ENCODE results near the gene IQGAP1.

IQGAP1 gene

DNA sequence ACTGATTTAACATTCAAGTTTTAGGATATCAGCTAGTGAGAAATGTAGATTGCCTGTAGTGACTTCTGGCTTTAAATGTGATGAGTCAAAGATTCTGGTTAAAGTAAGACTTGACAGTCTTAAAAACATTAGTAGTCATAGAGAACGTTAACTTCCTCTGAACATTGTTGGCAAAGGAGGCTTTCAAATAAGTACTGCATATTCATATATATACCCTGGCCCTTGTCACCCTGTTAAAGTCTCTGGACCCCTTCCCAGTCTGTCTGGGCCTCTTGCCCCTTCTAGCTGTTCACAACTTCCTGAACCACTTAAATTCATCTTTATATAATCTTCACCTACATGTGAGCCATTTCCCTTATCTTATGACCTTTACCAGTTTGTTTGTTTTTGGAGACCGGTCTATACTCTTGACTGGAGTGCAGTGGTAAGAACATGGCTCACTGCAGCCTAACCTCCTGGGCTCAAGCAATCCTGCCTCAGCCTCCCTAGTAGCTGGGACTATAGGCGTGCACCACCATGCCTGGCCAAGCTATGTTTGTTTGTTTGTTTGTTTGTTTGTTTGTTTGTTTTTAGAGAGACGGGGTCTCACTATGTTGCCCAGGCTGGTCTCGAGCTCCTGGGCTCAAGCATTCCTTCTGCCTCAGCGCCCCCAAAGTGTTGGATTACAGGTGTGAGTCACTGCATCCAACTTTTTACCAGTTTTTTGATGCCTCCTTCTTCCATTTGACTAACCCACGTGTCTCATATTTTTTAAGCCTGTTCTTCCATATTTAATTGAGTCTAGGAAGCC lies 77.3 kb downstream of the IQGAP1 start:
- H3K9ac ChIP-seq (ENCODE audit: low read length): no peak overlapping the region
- H3K4me3 ChIP-seq (ENCODE audit: low read depth, low read length, poor library complexity, severe bottlenecking): no peak overlapping the region
- H3K4me1 ChIP-seq (ENCODE audit: insufficient read depth, low read length, severe bottlenecking): peaks cover 14% of the 10 kb centered on the region
- no peaks in the 10 kb centered on the region for H3K79me2 ChIP-seq (ENCODE audit: insufficient read depth, low read length)
- H3K27me3 ChIP-seq (ENCODE audit: insufficient read depth, low read length): no peaks in the 10 kb centered on the region
- H3K27ac ChIP-seq (ENCODE audit: low read depth, low read length, poor library complexity, severe bottlenecking): no peak overlapping the region
- H3K4me2 ChIP-seq (ENCODE audit: low read length): no peak overlapping the region
- no peaks in the 10 kb centered on the region for H3K9me2 ChIP-seq (ENCODE audit: low read depth, low read length)
- H4K20me1 ChIP-seq (ENCODE audit: insufficient read depth, low read length): no peaks in the 10 kb centered on the region
- no peaks in the 10 kb centered on the region for H3K9me3 ChIP-seq (ENCODE audit: low read length)
- H3K36me3 ChIP-seq (ENCODE audit: insufficient read depth, low read length): peaks cover 75% of the 10 kb centered on the region
- H2AFZ ChIP-seq (ENCODE audit: low read length): no peak overlapping the region
- no peak for TF ChIP-seq EZH2 (IDR thresholded peaks at IDR 0.05; ENCODE audit: borderline replicate concordance, low read length)
- H3F3A ChIP-seq (ENCODE audit: insufficient read depth, low read length): no peaks in the 10 kb centered on the region

DNA sequence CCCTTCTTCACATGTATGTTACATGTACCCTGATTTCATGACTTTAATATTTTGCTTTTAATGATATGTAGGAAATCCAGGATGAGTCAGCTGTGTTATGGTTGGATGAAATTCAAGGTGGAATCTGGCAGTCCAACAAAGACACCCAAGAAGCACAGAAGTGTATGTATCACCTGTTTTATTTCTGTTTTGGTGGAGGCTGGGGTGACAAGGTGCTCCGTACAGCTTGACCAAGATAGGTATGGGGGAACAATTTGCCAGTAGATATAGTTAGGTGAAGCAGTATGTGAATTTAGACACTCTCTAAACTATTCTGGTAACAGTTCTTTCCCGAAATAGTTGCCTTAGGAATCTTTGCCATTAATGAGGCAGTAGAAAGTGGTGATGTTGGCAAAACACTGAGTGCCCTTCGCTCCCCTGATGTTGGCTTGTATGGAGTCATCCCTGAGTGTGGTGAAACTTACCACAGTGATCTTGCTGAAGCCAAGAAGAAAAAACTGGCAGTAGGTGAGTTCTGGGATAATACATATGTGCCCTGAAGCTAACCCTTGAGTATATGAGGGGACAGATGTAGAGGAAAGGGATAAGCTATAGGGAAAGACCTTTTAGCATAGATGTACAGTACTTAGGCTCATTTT lies 78.0 kb downstream of the IQGAP1 start:
- H3K36me3 ChIP-seq (ENCODE audit: insufficient read depth, low read length): peaks cover 75% of the 10 kb centered on the region

DNA sequence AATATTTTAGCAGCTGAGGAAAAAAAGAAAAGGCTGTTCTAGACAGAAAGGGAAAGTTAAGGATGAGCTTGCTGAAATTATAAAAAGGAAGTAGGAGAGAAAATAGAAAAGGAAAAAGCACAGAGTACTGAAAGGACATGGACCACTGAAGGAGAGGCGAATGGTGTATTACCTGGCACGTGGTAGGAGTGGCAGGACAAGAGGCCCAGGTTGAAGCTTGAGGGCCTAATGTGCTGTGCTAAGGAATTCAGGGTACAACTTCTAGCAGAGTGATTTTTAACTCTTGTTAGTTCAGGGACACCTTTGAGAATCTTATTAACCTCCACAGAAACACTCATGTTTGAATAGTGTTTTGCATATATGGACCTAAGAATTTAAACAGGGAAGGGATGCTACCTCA lies 81.7 kb downstream of the IQGAP1 start:
- H3K4me2 ChIP-seq (ENCODE audit: low read length): no peak overlapping the region
- H3K9me2 ChIP-seq (ENCODE audit: low read depth, low read length): no peaks in the 10 kb centered on the region
- H3K4me3 ChIP-seq (ENCODE audit: low read depth, low read length, poor library complexity, severe bottlenecking): no peak overlapping the region
- no peaks in the 10 kb centered on the region for H3F3A ChIP-seq (ENCODE audit: insufficient read depth, low read length)
- H3K27ac ChIP-seq (ENCODE audit: low read depth, low read length, poor library complexity, severe bottlenecking): no peak overlapping the region
- peaks cover 84% of the 10 kb centered on the region for H3K36me3 ChIP-seq (ENCODE audit: insufficient read depth, low read length)
- no peaks in the 10 kb centered on the region for H4K20me1 ChIP-seq (ENCODE audit: insufficient read depth, low read length)
- H3K9me3 ChIP-seq (ENCODE audit: low read length): no peaks in the 10 kb centered on the region
- H3K79me2 ChIP-seq (ENCODE audit: insufficient read depth, low read length): no peaks in the 10 kb centered on the region
- TF ChIP-seq, protein P1, sequence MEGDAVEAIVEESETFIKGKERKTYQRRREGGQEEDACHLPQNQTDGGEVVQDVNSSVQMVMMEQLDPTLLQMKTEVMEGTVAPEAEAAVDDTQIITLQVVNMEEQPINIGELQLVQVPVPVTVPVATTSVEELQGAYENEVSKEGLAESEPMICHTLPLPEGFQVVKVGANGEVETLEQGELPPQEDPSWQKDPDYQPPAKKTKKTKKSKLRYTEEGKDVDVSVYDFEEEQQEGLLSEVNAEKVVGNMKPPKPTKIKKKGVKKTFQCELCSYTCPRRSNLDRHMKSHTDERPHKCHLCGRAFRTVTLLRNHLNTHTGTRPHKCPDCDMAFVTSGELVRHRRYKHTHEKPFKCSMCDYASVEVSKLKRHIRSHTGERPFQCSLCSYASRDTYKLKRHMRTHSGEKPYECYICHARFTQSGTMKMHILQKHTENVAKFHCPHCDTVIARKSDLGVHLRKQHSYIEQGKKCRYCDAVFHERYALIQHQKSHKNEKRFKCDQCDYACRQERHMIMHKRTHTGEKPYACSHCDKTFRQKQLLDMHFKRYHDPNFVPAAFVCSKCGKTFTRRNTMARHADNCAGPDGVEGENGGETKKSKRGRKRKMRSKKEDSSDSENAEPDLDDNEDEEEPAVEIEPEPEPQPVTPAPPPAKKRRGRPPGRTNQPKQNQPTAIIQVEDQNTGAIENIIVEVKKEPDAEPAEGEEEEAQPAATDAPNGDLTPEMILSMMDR (IDR thresholded peaks at IDR 0.05; ENCODE audit: low read length): no peak
- TF ChIP-seq EZH2 (IDR thresholded peaks at IDR 0.05; ENCODE audit: borderline replicate concordance, low read length): no peak
- H2AFZ ChIP-seq (ENCODE audit: low read length): no peak overlapping the region
- no peak overlapping the region for H3K9ac ChIP-seq (ENCODE audit: low read length)
- no peaks in the 10 kb centered on the region for H3K27me3 ChIP-seq (ENCODE audit: insufficient read depth, low read length)
- H3K4me1 ChIP-seq (ENCODE audit: insufficient read depth, low read length, severe bottlenecking): peaks cover 14% of the 10 kb centered on the region

More for the DNA sequence above, 78.0 kb downstream of the IQGAP1 start:
- Histone ChIP-seq H3K27ac (ENCODE audit: low read depth, low read length, poor library complexity, severe bottlenecking) (no peak overlapping the region), H3F3A (ENCODE audit: insufficient read depth, low read length) (no peaks in the 10 kb centered on the region), H4K20me1 (ENCODE audit: insufficient read depth, low read length) (no peaks in the 10 kb centered on the region), H3K4me1 (ENCODE audit: insufficient read depth, low read length, severe bottlenecking) (peaks cover 14% of the 10 kb centered on the region), H3K4me2 (ENCODE audit: low read length) (no peak overlapping the region), H3K27me3 (ENCODE audit: insufficient read depth, low read length) (no peaks in the 10 kb centered on the region), H2AFZ (ENCODE audit: low read length) (no peak overlapping the region), H3K79me2 (ENCODE audit: insufficient read depth, low read length) (no peaks in the 10 kb centered on the region), H3K9ac (ENCODE audit: low read length) (no peak overlapping the region), H3K9me2 (ENCODE audit: low read depth, low read length) (no peaks in the 10 kb centered on the region), H3K4me3 (ENCODE audit: low read depth, low read length, poor library complexity, severe bottlenecking) (no peak overlapping the region), H3K9me3 (ENCODE audit: low read length) (no peaks in the 10 kb centered on the region)
- no peak for TF ChIP-seq EZH2 (IDR thresholded peaks at IDR 0.05; ENCODE audit: borderline replicate concordance, low read length)
- TF ChIP-seq, protein P1 (IDR thresholded peaks at IDR 0.05; ENCODE audit: low read length): no peak

All from OCI-LY1 (cell line).